ENCODE measurements around the gene ZSCAN30. TPM values are rescaled to one million over a fixed set of nuclear protein-coding genes. Genes with fewer than 3 reads are reported as not detected.

ZSCAN30 gene
- total RNA-seq, 1 experiment from 2014 or later, result 21.9 TPM

GRCh38 chr18:35311496-35311895 is 21.5 kb upstream of the ZSCAN30 start (continued):
- TF ChIP-seq, protein P1, sequence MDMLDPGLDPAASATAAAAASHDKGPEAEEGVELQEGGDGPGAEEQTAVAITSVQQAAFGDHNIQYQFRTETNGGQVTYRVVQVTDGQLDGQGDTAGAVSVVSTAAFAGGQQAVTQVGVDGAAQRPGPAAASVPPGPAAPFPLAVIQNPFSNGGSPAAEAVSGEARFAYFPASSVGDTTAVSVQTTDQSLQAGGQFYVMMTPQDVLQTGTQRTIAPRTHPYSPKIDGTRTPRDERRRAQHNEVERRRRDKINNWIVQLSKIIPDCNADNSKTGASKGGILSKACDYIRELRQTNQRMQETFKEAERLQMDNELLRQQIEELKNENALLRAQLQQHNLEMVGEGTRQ (CRISPR knock-in tag; IDR thresholded peaks at IDR 0.05), result no peak
- TF ChIP-seq ZNF416 (CRISPR knock-in tag; IDR thresholded peaks at IDR 0.05), result no peak
- no peak for TF ChIP-seq ZMAT4 (CRISPR knock-in tag; IDR thresholded peaks at IDR 0.05)

- Mint-ChIP-seq H3K9me3 (peaks cover 61% of the 10 kb centered on the region), H3K36me3 (peaks cover 75% of the 10 kb centered on the region), H3K27me3 (ENCODE audit: low read depth) (peaks cover 12% of the 10 kb centered on the region), H3K4me3 (no peak overlapping the region), H3K27ac (no peak overlapping the region), H3K4me1 (no peaks in the 10 kb centered on the region)
- ChIA-PET POLR2A (no interaction called here), CTCF (no interaction called here)
- DNase-seq (ENCODE audit: low spot score) (no peak), ATAC-seq (no peak)
- TF ChIP-seq ZNF263 (CRISPR knock-in tag; IDR thresholded peaks at IDR 0.05; ENCODE audit: low read depth), result no peak
Measured at GRCh38 chr18:35306588-35307250, 16.7 kb upstream of the ZSCAN30 start.

DNA sequence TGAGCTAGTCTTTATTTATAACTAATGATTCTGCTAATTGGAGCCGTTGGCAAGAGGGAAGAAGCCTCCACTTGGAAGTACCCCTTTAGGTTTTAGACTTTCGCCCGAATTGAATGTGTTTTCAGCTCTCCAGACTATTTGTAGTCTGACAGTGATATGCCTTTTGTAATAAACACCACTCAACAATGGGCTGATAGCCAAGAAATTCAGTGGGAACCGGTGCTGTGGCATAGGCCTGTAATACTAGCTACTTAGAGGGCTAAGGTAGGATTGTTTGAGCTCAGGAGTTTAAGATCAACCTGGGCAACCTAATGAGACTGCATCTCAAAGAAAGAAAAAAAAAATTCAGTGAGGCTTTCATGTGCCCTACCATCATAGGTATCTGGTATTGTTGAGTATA is 13.6 kb upstream of the ZSCAN30 start:
- Mint-ChIP-seq H3K27ac (no peak overlapping the region), H3K4me1 (no peaks in the 10 kb centered on the region), H3K4me3 (no peak overlapping the region), H3K9me3 (peaks cover 60% of the 10 kb centered on the region), H3K36me3 (peaks cover 84% of the 10 kb centered on the region), H3K27me3 (ENCODE audit: low read depth) (peaks cover 12% of the 10 kb centered on the region)
- no peak for DNase-seq (ENCODE audit: low spot score)
- CTCF ChIA-PET, result interaction anchor here (0.9 kb wide), 1 partner anchor 83 kb away, joined by 3 read pairs; no protein-coding TSS in a partner anchor
- no peak for ATAC-seq
- POLR2A ChIA-PET, result no interaction called here
- TF ChIP-seq, protein P1 (CRISPR knock-in tag; IDR thresholded peaks at IDR 0.05), result no peak
- no peak for TF ChIP-seq PRDM15 (CRISPR knock-in tag; IDR thresholded peaks at IDR 0.05)
- no peak for TF ChIP-seq JUN (CRISPR knock-in tag; IDR thresholded peaks at IDR 0.05)
- TF ChIP-seq, protein P2, sequence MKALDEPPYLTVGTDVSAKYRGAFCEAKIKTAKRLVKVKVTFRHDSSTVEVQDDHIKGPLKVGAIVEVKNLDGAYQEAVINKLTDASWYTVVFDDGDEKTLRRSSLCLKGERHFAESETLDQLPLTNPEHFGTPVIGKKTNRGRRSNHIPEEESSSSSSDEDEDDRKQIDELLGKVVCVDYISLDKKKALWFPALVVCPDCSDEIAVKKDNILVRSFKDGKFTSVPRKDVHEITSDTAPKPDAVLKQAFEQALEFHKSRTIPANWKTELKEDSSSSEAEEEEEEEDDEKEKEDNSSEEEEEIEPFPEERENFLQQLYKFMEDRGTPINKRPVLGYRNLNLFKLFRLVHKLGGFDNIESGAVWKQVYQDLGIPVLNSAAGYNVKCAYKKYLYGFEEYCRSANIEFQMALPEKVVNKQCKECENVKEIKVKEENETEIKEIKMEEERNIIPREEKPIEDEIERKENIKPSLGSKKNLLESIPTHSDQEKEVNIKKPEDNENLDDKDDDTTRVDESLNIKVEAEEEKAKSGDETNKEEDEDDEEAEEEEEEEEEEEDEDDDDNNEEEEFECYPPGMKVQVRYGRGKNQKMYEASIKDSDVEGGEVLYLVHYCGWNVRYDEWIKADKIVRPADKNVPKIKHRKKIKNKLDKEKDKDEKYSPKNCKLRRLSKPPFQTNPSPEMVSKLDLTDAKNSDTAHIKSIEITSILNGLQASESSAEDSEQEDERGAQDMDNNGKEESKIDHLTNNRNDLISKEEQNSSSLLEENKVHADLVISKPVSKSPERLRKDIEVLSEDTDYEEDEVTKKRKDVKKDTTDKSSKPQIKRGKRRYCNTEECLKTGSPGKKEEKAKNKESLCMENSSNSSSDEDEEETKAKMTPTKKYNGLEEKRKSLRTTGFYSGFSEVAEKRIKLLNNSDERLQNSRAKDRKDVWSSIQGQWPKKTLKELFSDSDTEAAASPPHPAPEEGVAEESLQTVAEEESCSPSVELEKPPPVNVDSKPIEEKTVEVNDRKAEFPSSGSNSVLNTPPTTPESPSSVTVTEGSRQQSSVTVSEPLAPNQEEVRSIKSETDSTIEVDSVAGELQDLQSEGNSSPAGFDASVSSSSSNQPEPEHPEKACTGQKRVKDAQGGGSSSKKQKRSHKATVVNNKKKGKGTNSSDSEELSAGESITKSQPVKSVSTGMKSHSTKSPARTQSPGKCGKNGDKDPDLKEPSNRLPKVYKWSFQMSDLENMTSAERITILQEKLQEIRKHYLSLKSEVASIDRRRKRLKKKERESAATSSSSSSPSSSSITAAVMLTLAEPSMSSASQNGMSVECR (CRISPR knock-in tag; IDR thresholded peaks at IDR 0.05; ENCODE audit: borderline replicate concordance), result no peak
- no peak for TF ChIP-seq GTF2I (CRISPR knock-in tag; conservative IDR thresholded peaks at IDR 0.05)
- TF ChIP-seq TEAD1 (CRISPR knock-in tag; IDR thresholded peaks at IDR 0.05), result no peak
- TF ChIP-seq ZNF416 (CRISPR knock-in tag; IDR thresholded peaks at IDR 0.05), result no peak
- TF ChIP-seq ATF1 (CRISPR knock-in tag; IDR thresholded peaks at IDR 0.05), result no peak
- TF ChIP-seq ZNF423 (CRISPR knock-in tag; IDR thresholded peaks at IDR 0.05), result no peak
- no peak for TF ChIP-seq ZSCAN18 (CRISPR knock-in tag; IDR thresholded peaks at IDR 0.05)
- TF ChIP-seq SP1 (CRISPR knock-in tag; conservative IDR thresholded peaks at IDR 0.05), result no peak
- TF ChIP-seq, protein P3, sequence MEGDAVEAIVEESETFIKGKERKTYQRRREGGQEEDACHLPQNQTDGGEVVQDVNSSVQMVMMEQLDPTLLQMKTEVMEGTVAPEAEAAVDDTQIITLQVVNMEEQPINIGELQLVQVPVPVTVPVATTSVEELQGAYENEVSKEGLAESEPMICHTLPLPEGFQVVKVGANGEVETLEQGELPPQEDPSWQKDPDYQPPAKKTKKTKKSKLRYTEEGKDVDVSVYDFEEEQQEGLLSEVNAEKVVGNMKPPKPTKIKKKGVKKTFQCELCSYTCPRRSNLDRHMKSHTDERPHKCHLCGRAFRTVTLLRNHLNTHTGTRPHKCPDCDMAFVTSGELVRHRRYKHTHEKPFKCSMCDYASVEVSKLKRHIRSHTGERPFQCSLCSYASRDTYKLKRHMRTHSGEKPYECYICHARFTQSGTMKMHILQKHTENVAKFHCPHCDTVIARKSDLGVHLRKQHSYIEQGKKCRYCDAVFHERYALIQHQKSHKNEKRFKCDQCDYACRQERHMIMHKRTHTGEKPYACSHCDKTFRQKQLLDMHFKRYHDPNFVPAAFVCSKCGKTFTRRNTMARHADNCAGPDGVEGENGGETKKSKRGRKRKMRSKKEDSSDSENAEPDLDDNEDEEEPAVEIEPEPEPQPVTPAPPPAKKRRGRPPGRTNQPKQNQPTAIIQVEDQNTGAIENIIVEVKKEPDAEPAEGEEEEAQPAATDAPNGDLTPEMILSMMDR (IDR thresholded peaks at IDR 0.05), result no peak
